ENCODE measurements around the gene HIP1. TPM values are rescaled to one million over a fixed set of nuclear protein-coding genes. Genes with fewer than 3 reads are reported as not detected.

HIP1 gene
- total and polyA plus RNA-seq, 2 of the 13 experiments (the other 11 are each of a cell fraction or from before 2014, with no cell fraction given) = 4.5 to 6.2 TPM

GRCh38 chr7:75639071-75639885, 99.5 kb downstream of the HIP1 start (continued):
- TF ChIP-seq ZNF609 (CRISPR knock-in tag; IDR thresholded peaks at IDR 0.05; ENCODE audit: borderline replicate concordance) (0 out of 2 replicates have a peak, but pooled peaks have one; percentile 21), ZSCAN31 (CRISPR knock-in tag; IDR thresholded peaks at IDR 0.05; ENCODE audit: low read depth) (0 out of 2 replicates have a peak, but pooled peaks have one; percentile 22), SAP130 (CRISPR knock-in tag; IDR thresholded peaks at IDR 0.05; ENCODE audit: low read depth) (0 out of 2 replicates have a peak, but pooled peaks have one; percentile 12), ATF6 (CRISPR knock-in tag; conservative IDR thresholded peaks at IDR 0.05) (no peak), POLR2G (IDR thresholded peaks at IDR 0.05; ENCODE audit: low read depth, low read length) (no peak), PRDM15 (CRISPR knock-in tag; IDR thresholded peaks at IDR 0.05) (peak; percentile 53; the same call in 1 of the 2 replicates), ARID4A (CRISPR knock-in tag; IDR thresholded peaks at IDR 0.05; ENCODE audit: borderline replicate concordance) (no peak; the same call in 1 of the 2 replicates), EED (CRISPR knock-in tag; IDR thresholded peaks at IDR 0.05) (0 out of 2 replicates have a peak, but pooled peaks have one; percentile 13), ZNF746 (CRISPR knock-in tag; IDR thresholded peaks at IDR 0.05) (0 out of 2 replicates have a peak, but pooled peaks have one; percentile 21), HNRNPLL (IDR thresholded peaks at IDR 0.05; ENCODE audit: low read depth, low read length, poor library complexity, severe bottlenecking) (peak; percentile 41)

All from HepG2 (cell line).